ENCODE results near the gene DOCK2.

GRCh38 chr5:169610606-169611005 is 26.5 kb upstream of the DOCK2 start:
- TF ChIP-seq POLR2A (IDR thresholded peaks at IDR 0.05) = no peak
- TF ChIP-seq CTCF (IDR thresholded peaks at IDR 0.05) = no peak

Measured in lower leg skin (tissue), 3 donors.